Left ventricle myocardium inferior (tissue), 1 donor: Measurements from ENCODE around the gene LLPH. TPM values are rescaled to one million over a fixed set of nuclear protein-coding genes. Genes with fewer than 3 reads are reported as not detected.

Experiments used
- DNase-seq: peaks from one replicate; pipeline ENCODE4 v3.0.0-alpha.2; 2020
- H3K27ac ChIP-seq: fragments of 200-600 bp; replicated peaks from 2 replicates; pipeline ENCODE4 v1.8.0; 2021
- H3K27me3 ChIP-seq: fragments of 200-600 bp; 2 replicates; pipeline ENCODE4 v1.8.0; 2021; ENCODE audit warnings: low read depth
- H3K36me3 ChIP-seq: fragments of 200-600 bp; 2 replicates; pipeline ENCODE4 v1.8.0; 2021
- H3K4me1 ChIP-seq: fragments of 200-600 bp; 2 replicates; pipeline ENCODE4 v1.8.0; 2021
- H3K4me3 ChIP-seq: fragments of 200-600 bp; 2 replicates; pipeline ENCODE4 v1.8.0; 2021; ENCODE audit warnings: mild to moderate bottlenecking, moderate library complexity
- H3K9me3 ChIP-seq: fragments of 200-600 bp; replicated peaks from 2 replicates; pipeline ENCODE4 v1.8.0; 2021
- intact Hi-C: fragments of 100-400 bp; cut with micrococcal nuclease; formaldehyde crosslinking; loops from one replicate; pipeline ENCODE4 v1.11.0; 2022
- total RNA-seq: library from RNA; stranded (reverse); fragmentation: NEBNext Ultra II Directional; extraction: Animal tissue kit (Norgen Biotek cat#: 25700); gene quantifications from one replicate; pipeline ENCODE4 v1.2.1, GENCODE V29; 2021
- TF ChIP-seq, protein P1 (sequence below): fragments of 200-600 bp; IDR thresholded peaks from 2 replicates; pipeline ENCODE4 v1.8.0; 2021; ENCODE audit warnings: antibody characterized with exemption, mild to moderate bottlenecking, borderline replicate concordance
- donor health status: DM: no; HTN: yes; CAD: no; lungs with severe emphysema.

The LLPH gene
- total RNA-seq, 1 donor from 2014 or later = 22.1 TPM

DNA sequence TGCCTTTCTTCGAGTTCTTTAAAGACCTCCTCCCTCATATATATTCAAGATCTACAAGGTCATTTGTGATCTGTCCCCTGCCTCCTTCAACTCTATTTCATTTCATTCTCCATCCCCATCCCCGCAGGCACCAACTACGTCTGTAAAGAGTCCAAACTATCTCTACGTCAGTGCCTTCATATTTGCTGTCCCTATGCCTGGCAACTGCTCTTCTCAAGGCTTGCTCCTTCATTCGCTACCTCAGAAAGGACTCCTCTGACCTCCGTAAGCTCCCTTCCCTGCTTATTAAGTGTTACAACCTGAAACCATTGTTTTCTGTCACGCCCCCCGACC lies 650 bp downstream of the LLPH start:
- intact Hi-C loops = no loop called here
- H3K27ac ChIP-seq = peak overlapping the region; percentile 79
- no peaks in the 10 kb centered on the region for H3K9me3 ChIP-seq

DNA sequence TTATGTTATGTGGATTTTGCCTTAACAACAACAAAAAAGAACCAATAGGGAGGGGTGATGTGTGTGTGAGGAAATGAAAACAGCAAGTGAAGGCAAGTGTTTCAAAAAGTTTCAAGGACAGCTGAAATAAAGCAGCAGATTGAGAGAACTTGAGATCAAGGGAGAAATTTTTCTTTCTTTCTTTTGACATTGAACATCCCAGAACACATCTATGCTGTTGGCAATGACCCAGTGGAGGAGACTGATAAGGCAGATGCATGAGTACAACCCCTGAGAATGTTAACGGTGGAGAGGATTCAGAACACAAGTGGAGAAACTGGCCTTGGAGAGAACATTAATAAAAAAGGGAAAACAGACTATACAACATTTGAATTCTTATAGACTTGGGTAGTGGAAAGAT lies 2.9 kb downstream of the LLPH start:
- H3K27ac ChIP-seq = no peak overlapping the region

More for the DNA sequence above, 650 bp downstream of the LLPH start:
- peaks cover 54% of the 10 kb centered on the region for H3K4me1 ChIP-seq
- TF ChIP-seq, protein P1, sequence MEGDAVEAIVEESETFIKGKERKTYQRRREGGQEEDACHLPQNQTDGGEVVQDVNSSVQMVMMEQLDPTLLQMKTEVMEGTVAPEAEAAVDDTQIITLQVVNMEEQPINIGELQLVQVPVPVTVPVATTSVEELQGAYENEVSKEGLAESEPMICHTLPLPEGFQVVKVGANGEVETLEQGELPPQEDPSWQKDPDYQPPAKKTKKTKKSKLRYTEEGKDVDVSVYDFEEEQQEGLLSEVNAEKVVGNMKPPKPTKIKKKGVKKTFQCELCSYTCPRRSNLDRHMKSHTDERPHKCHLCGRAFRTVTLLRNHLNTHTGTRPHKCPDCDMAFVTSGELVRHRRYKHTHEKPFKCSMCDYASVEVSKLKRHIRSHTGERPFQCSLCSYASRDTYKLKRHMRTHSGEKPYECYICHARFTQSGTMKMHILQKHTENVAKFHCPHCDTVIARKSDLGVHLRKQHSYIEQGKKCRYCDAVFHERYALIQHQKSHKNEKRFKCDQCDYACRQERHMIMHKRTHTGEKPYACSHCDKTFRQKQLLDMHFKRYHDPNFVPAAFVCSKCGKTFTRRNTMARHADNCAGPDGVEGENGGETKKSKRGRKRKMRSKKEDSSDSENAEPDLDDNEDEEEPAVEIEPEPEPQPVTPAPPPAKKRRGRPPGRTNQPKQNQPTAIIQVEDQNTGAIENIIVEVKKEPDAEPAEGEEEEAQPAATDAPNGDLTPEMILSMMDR = no peak
- peak overlapping the region; percentile 99 for H3K4me3 ChIP-seq
- no peak for DNase-seq
- H3K36me3 ChIP-seq = peaks cover 37% of the 10 kb centered on the region
- no peaks in the 10 kb centered on the region for H3K27me3 ChIP-seq

DNA sequence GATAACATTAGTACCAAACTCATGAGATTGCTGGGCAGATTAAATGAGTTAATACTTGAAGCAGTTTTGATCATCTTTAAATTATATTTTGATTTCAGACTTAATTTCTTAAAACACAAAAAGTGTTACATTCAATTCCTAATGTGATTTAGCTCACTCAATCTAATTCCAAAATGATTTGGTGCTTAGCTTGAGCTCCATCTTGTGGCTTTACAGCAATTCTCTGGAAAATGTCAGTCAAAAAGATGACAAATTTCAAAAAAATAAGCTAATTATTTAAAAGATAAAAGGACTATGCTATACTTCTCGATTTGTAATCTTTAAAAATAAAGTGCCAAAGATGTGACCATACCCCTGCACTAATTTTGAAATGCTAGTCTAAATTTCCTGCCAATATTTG lies 10.1 kb downstream of the LLPH start:
- DNase-seq = no peak
- no peaks in the 10 kb centered on the region for H3K27me3 ChIP-seq
- no peaks in the 10 kb centered on the region for H3K4me1 ChIP-seq
- TF ChIP-seq, protein P1 = no peak
- H3K9me3 ChIP-seq = no peaks in the 10 kb centered on the region
- intact Hi-C loops = no loop called here
- H3K27ac ChIP-seq = no peak overlapping the region
- peaks cover 47% of the 10 kb centered on the region for H3K36me3 ChIP-seq
- no peak overlapping the region for H3K4me3 ChIP-seq

More for the DNA sequence above, 2.9 kb downstream of the LLPH start:
- intact Hi-C loops = no loop called here
- TF ChIP-seq, protein P1 = no peak
- peaks cover 60% of the 10 kb centered on the region for H3K36me3 ChIP-seq
- no peaks in the 10 kb centered on the region for H3K27me3 ChIP-seq
- peaks cover 49% of the 10 kb centered on the region for H3K4me1 ChIP-seq
- no peak overlapping the region for H3K4me3 ChIP-seq
- H3K9me3 ChIP-seq = no peaks in the 10 kb centered on the region
- no peak for DNase-seq

DNA sequence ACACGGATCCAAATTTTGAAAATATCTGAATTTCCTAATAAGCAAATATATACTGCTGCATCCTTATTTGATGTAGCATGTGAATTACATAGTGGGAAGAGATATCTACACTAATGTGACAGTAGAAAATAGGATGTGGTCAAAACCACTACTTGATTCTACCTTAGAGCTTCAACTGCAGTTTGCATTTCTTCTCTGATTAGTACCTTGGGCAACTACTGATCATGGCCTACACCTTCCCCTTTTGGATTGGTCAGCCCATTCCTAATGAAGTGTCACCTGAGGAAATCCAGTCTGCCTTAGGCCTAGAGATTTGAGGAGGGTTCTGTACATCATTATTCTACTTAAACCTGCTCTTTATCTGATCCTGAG lies 10.7 kb downstream of the LLPH start:
- Histone ChIP-seq H3K9me3 (no peaks in the 10 kb centered on the region), H3K27ac (no peak overlapping the region), H3K36me3 (peaks cover 41% of the 10 kb centered on the region), H3K27me3 (no peaks in the 10 kb centered on the region), H3K4me3 (no peak overlapping the region), H3K4me1 (no peaks in the 10 kb centered on the region)
- DNase-seq = no peak
- intact Hi-C loops = no loop called here
- TF ChIP-seq, protein P1 = no peak

DNA sequence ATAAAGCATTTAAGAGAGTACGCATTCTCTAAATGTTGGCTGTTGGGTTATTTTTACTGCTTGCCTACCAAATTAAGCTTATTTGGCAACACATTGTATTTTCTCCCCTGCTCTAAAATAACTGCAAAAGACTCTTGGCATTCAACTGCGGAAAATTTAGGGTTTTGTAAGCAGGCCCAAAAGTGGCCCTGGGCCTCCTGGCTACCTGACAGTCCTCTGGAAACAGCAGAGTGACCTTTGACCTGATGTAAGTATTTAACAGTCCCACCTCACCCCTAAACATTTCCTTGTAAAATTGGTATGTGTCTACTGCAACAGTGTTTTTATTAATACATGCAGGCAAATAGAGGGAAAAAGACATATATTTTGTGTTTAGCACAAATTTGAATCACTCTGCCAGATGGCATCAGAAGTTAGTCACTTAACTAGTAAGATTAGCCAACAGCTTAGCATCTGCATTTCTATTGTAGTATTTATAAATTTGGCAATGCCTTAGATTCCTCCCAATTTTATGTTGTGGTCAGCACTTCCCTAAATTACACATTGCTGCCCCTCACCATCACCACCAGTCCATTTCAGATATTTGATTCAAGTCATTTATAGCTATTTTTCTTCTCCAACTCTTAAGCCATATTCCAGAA lies 11.2 kb downstream of the LLPH start:
- Histone ChIP-seq H3K9me3 (no peaks in the 10 kb centered on the region), H3K27me3 (no peaks in the 10 kb centered on the region), H3K4me1 (no peaks in the 10 kb centered on the region), H3K27ac (no peak overlapping the region), H3K36me3 (peaks cover 36% of the 10 kb centered on the region), H3K4me3 (no peak overlapping the region)
- intact Hi-C loops = no loop called here
- DNase-seq = no peak
- TF ChIP-seq, protein P1 = no peak
